HepG2 (cell line): Measurements from ENCODE around the gene SLCO2B1. TPM values are rescaled to one million over a fixed set of nuclear protein-coding genes. Genes with fewer than 3 reads are reported as not detected.

Experiments
- CTCF ChIP-seq: sonication (generic); formaldehyde crosslinking; IDR thresholded peaks from 2 replicates; pipeline ENCODE4 v1.5.0; 2020; ENCODE audit warnings: mild to moderate bottlenecking, missing genetic modification reagents, moderate library complexity
- FIP1L1 ChIP-seq: fragments of 200-400 bp; formaldehyde crosslinking; IDR thresholded peaks from 2 replicates; pipeline ENCODE4 v1.6.1; 2018; ENCODE audit warnings: low read depth, mild to moderate bottlenecking, low read length, moderate library complexity, borderline replicate concordance; ENCODE audit not compliant: insufficient read depth
- RBFOX2 ChIP-seq: fragments of 200-400 bp; formaldehyde crosslinking; IDR thresholded peaks from 2 replicates; pipeline ENCODE4 v1.6.1; 2017; ENCODE audit warnings: low read depth, mild to moderate bottlenecking, low read length
- RORA ChIP-seq: sonication (generic); formaldehyde crosslinking; IDR thresholded peaks from 2 replicates; pipeline ENCODE4 v1.5.0; 2020; ENCODE audit warnings: mild to moderate bottlenecking, missing genetic modification reagents, moderate library complexity
- SAP130 ChIP-seq: IDR thresholded peaks from 2 replicates; pipeline ENCODE4 v1.6.1; 2016; ENCODE audit warnings: low read depth
- STAG1 ChIP-seq: sonication (generic); formaldehyde crosslinking; IDR thresholded peaks from 2 replicates; pipeline ENCODE4 v1.4.0; 2020; ENCODE audit warnings: missing genetic modification reagents
- ZBTB3 ChIP-seq: sonication (generic); formaldehyde crosslinking; IDR thresholded peaks from 2 replicates; pipeline ENCODE4 v1.4.0; 2020; ENCODE audit warnings: low read depth, mild to moderate bottlenecking, moderate library complexity, missing genetic modification reagents, borderline replicate concordance
- ZBTB34 ChIP-seq: sonication (generic); formaldehyde crosslinking; IDR thresholded peaks from 2 replicates; pipeline ENCODE4 v1.8.0; 2022; ENCODE audit warnings: mild to moderate bottlenecking, missing genetic modification reagents
- ZFY ChIP-seq: sonication (generic); formaldehyde crosslinking; IDR thresholded peaks from 2 replicates; pipeline ENCODE4 v1.4.0; 2020; ENCODE audit warnings: missing genetic modification reagents
- ZNF441 ChIP-seq: sonication (generic); formaldehyde crosslinking; IDR thresholded peaks from 2 replicates; pipeline ENCODE4 v1.7.0; 2021; ENCODE audit warnings: missing genetic modification reagents, borderline replicate concordance
- ZNF501 ChIP-seq: sonication (generic); formaldehyde crosslinking; IDR thresholded peaks from 2 replicates; pipeline ENCODE4 v1.5.1; 2020; ENCODE audit warnings: mild to moderate bottlenecking, moderate library complexity, missing genetic modification reagents
- polyA plus RNA-seq, 8 experiments: library from polyadenylated mRNA; depleted of rRNA in 3 of 8; stranded (reverse) in 7 of 8; unstranded in 1 of 8; fragments of >200 nt; fragmentation: Illumina TruSeq in 4 of 8; extraction: Trizol in 4 of 8; gene quantifications; 2 replicates each; pipeline versions ENCODE4 v1.2.1 to v1.2.3, GENCODE V29; 2011 to 2016; ENCODE audit warnings: low read depth in 4 of 8, missing spikeins in 1 of 8, mixed read lengths in 1 of 8; ENCODE audit not compliant: insufficient read depth in 1 of 8
- total RNA-seq, 5 experiments: library from RNA; depleted of rRNA; stranded (reverse); fragments of >200 nt; fragmentation: Illumina TruSeq; extraction: Trizol; gene quantifications; 2 replicates each; pipeline ENCODE4 v1.2.3, GENCODE V29; 2016; ENCODE audit warnings: low read depth in 1 of 5
- TF ChIP-seq, protein P1 (sequence below): sonication (generic); formaldehyde crosslinking; IDR thresholded peaks from 2 replicates; pipeline ENCODE4 v1.5.1; 2020; ENCODE audit warnings: missing genetic modification reagents, mild to moderate bottlenecking, borderline replicate concordance
- TF ChIP-seq, protein P2 (sequence below): sonication (generic); formaldehyde crosslinking; IDR thresholded peaks from 2 replicates; pipeline ENCODE4 v1.8.0; 2022; ENCODE audit warnings: missing genetic modification reagents, mild to moderate bottlenecking, moderate library complexity, borderline replicate concordance
- TF ChIP-seq, protein P3 (sequence below): sonication (generic); formaldehyde crosslinking; IDR thresholded peaks from 2 replicates; pipeline ENCODE4 v1.4.0; 2020; ENCODE audit warnings: low read depth, missing genetic modification reagents

SLCO2B1 gene
- total and polyA plus RNA-seq, 2 of the 13 experiments (the other 11 are each of a cell fraction or from before 2014, with no cell fraction given), result 15.3 to 19.8 TPM

GRCh38 chr11:75152651-75153427 lies 1.9 kb downstream of the SLCO2B1 start (continued):
- TF ChIP-seq FIP1L1, result no peak
- no peak for TF ChIP-seq ZNF501 (CRISPR knock-in tag)
- TF ChIP-seq SAP130, result no peak
- TF ChIP-seq RBFOX2, result peak; percentile 32; the same call in 1 of the 2 replicates
- no peak for TF ChIP-seq CTCF (CRISPR knock-in tag)
- TF ChIP-seq ZNF441 (CRISPR knock-in tag), result no peak
- TF ChIP-seq, protein P1, sequence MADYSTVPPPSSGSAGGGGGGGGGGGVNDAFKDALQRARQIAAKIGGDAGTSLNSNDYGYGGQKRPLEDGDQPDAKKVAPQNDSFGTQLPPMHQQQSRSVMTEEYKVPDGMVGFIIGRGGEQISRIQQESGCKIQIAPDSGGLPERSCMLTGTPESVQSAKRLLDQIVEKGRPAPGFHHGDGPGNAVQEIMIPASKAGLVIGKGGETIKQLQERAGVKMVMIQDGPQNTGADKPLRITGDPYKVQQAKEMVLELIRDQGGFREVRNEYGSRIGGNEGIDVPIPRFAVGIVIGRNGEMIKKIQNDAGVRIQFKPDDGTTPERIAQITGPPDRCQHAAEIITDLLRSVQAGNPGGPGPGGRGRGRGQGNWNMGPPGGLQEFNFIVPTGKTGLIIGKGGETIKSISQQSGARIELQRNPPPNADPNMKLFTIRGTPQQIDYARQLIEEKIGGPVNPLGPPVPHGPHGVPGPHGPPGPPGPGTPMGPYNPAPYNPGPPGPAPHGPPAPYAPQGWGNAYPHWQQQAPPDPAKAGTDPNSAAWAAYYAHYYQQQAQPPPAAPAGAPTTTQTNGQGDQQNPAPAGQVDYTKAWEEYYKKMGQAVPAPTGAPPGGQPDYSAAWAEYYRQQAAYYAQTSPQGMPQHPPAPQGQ (CRISPR knock-in tag), result no peak
- TF ChIP-seq, protein P2, sequence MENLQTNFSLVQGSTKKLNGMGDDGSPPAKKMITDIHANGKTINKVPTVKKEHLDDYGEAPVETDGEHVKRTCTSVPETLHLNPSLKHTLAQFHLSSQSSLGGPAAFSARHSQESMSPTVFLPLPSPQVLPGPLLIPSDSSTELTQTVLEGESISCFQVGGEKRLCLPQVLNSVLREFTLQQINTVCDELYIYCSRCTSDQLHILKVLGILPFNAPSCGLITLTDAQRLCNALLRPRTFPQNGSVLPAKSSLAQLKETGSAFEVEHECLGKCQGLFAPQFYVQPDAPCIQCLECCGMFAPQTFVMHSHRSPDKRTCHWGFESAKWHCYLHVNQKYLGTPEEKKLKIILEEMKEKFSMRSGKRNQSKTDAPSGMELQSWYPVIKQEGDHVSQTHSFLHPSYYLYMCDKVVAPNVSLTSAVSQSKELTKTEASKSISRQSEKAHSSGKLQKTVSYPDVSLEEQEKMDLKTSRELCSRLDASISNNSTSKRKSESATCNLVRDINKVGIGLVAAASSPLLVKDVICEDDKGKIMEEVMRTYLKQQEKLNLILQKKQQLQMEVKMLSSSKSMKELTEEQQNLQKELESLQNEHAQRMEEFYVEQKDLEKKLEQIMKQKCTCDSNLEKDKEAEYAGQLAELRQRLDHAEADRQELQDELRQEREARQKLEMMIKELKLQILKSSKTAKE, result 0 out of 2 replicates have a peak, but pooled peaks have one; percentile 20
- TF ChIP-seq ZBTB34 (CRISPR knock-in tag), result no peak
- no peak for TF ChIP-seq ZBTB3 (CRISPR knock-in tag)
- TF ChIP-seq ZFY (CRISPR knock-in tag), result no peak
- TF ChIP-seq, protein P3, sequence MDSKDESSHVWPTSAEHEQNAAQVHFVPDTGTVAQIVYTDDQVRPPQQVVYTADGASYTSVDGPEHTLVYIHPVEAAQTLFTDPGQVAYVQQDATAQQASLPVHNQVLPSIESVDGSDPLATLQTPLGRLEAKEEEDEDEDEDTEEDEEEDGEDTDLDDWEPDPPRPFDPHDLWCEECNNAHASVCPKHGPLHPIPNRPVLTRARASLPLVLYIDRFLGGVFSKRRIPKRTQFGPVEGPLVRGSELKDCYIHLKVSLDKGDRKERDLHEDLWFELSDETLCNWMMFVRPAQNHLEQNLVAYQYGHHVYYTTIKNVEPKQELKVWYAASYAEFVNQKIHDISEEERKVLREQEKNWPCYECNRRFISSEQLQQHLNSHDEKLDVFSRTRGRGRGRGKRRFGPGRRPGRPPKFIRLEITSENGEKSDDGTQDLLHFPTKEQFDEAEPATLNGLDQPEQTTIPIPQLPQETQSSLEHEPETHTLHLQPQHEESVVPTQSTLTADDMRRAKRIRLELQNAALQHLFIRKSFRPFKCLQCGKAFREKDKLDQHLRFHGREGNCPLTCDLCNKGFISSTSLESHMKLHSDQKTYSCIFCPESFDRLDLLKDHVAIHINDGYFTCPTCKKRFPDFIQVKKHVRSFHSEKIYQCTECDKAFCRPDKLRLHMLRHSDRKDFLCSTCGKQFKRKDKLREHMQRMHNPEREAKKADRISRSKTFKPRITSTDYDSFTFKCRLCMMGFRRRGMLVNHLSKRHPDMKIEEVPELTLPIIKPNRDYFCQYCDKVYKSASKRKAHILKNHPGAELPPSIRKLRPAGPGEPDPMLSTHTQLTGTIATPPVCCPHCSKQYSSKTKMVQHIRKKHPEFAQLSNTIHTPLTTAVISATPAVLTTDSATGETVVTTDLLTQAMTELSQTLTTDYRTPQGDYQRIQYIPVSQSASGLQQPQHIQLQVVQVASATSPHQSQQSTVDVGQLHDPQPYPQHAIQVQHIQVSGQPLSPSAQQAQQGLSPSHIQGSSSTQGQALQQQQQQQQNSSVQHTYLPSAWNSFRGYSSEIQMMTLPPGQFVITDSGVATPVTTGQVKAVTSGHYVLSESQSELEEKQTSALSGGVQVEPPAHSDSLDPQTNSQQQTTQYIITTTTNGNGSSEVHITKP (CRISPR knock-in tag), result no peak
- no peak for TF ChIP-seq RORA
- TF ChIP-seq STAG1 (CRISPR knock-in tag), result no peak
